AG09309 (cell line): ENCODE measurements around the gene DRC1.

ENCODE experiments used
- DNase-seq: peaks from one replicate; pipeline ENCODE4 v3.0.0-alpha.2; 2010; ENCODE audit warnings: low read depth
- H3K4me3 ChIP-seq: 2 replicates; pipeline ENCODE4 v1.5.1; 2011; ENCODE audit warnings: mild to moderate bottlenecking, low read depth, low read length, moderate library complexity; ENCODE audit not compliant: control insufficient read depth
- CTCF ChIP-seq: IDR thresholded peaks from 2 replicates; pipeline ENCODE4 v1.5.1; 2011; ENCODE audit warnings: mild to moderate bottlenecking, low read depth, low read length, inconsistent platforms; ENCODE audit not compliant: insufficient read depth, control insufficient read depth; ENCODE audit errors: missing control alignments

DRC1 gene

GRCh38 chr2:26428846-26429245 lies 27.1 kb downstream of the DRC1 start:
- no peak overlapping the region for H3K4me3 ChIP-seq
- DNase-seq: no peak
- no peak for TF ChIP-seq CTCF

- no peak for TF ChIP-seq CTCF
- H3K4me3 ChIP-seq: no peak overlapping the region
- DNase-seq: peak; percentile 2
Observed at GRCh38 chr2:26429779-26430578, 28.3 kb downstream of the DRC1 start.

- no peak overlapping the region for H3K4me3 ChIP-seq
- TF ChIP-seq CTCF: no peak
- peak; percentile 7 for DNase-seq
Observed at GRCh38 chr2:26430826-26431225, 29.1 kb downstream of the DRC1 start.

GRCh38 chr2:26432363-26432762 lies 30.6 kb downstream of the DRC1 start:
- H3K4me3 ChIP-seq: no peak overlapping the region

GRCh38 chr2:26432859-26433258 lies 31.1 kb downstream of the DRC1 start:
- TF ChIP-seq CTCF: no peak
- H3K4me3 ChIP-seq: no peak overlapping the region
- DNase-seq: no peak

More at GRCh38 chr2:26432363-26432762, 30.6 kb downstream of the DRC1 start:
- no peak for TF ChIP-seq CTCF
- DNase-seq: no peak

GRCh38 chr2:26435106-26435505 lies 33.4 kb downstream of the DRC1 start:
- H3K4me3 ChIP-seq: no peak overlapping the region
- no peak for TF ChIP-seq CTCF
- no peak for DNase-seq
